Fibroblast of the aortic adventitia (primary cell): ENCODE measurements around the gene RMI1. TPM values are rescaled to one million over a fixed set of nuclear protein-coding genes. Genes with fewer than 3 reads are reported as not detected.
"Not testable (repeated sequence)": the region's sequence is repeated elsewhere in the genome, so short reads cannot be mapped to it uniquely, and the experiment has no call there.

Experiments
- DNase-seq: peaks from one replicate; pipeline ENCODE4 v3.0.0-alpha.2; 2010; ENCODE audit warnings: low read depth
- H3K4me3 ChIP-seq: 2 replicates; pipeline ENCODE4 v1.5.1; 2011; ENCODE audit warnings: low read depth, mild to moderate bottlenecking, control low read depth, low read length, moderate library complexity
- CTCF ChIP-seq: IDR thresholded peaks from 2 replicates; pipeline ENCODE4 v1.5.1; 2011; ENCODE audit warnings: mild to moderate bottlenecking, low read length, control low read depth, inconsistent platforms; ENCODE audit not compliant: insufficient read depth
- total RNA-seq: library from RNA; depleted of rRNA; stranded (reverse); fragments of >200 nt; gene quantifications from 2 replicates; pipeline ENCODE4 v1.2.3, GENCODE V29; 2012; ENCODE audit warnings: low replicate concordance

The RMI1 gene
- total RNA-seq, 1 donor: 17.0 TPM

GRCh38 chr9:83935276-83935935 is 45.2 kb upstream of the RMI1 start:
- DNase-seq: peak; percentile 92
- H3K4me3 ChIP-seq: no peak overlapping the region
- TF ChIP-seq CTCF: no peak

- H3K4me3 ChIP-seq: no peak overlapping the region
- no peak for TF ChIP-seq CTCF
- DNase-seq: no peak
Measured at GRCh38 chr9:83936523-83936922, 44.1 kb upstream of the RMI1 start.

GRCh38 chr9:83937861-83938455 is 42.6 kb upstream of the RMI1 start:
- peak; percentile 74 for DNase-seq
- H3K4me3 ChIP-seq: no peak overlapping the region
- TF ChIP-seq CTCF: peak; percentile 53

- no peak overlapping the region for H3K4me3 ChIP-seq
- no peak for TF ChIP-seq CTCF
- no peak for DNase-seq
Measured at GRCh38 chr9:83940590-83941303, 39.9 kb upstream of the RMI1 start.

- H3K4me3 ChIP-seq, DNase-seq: not testable (repeated sequence)
Measured at GRCh38 chr9:83948096-83948495, 32.5 kb upstream of the RMI1 start.

GRCh38 chr9:83956086-83956435 is 24.5 kb upstream of the RMI1 start:
- no peak for DNase-seq
- no peak for TF ChIP-seq CTCF
- peak overlapping the region; percentile 70 for H3K4me3 ChIP-seq

GRCh38 chr9:83956436-83957247 is 24.0 kb upstream of the RMI1 start:
- TF ChIP-seq CTCF: no peak
- peak; percentile 58 for DNase-seq
- peak overlapping the region; percentile 70 for H3K4me3 ChIP-seq
